ENCODE results near the gene IL37.

IL37 gene

DNA sequence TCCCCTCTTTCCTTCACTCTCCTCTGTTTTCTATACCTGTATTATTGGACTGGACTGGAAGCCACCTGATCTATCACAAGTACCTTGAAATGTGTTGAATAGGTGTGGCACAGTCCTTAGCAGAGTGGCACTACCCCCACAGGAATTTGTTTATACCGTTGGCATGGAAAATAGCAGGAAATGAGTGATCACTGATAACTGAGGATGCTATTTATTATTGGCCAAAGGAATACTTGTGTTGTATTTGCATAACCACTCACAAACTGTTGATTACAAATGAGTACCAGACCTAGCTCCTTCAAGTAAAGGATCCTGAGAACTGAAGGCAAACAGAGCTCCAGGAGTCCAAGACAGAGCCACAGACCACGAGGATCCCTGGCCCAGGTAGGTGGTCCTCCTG lies at the start of gene IL37:
IL37 (plus strand) TSS at position 301 of the 400 bp plus-strand sequence. CDS start 1,848 bp downstream, outside the sequence.
- DNase-seq (ENCODE audit: low read depth in 3 of 3): no peak

DNA sequence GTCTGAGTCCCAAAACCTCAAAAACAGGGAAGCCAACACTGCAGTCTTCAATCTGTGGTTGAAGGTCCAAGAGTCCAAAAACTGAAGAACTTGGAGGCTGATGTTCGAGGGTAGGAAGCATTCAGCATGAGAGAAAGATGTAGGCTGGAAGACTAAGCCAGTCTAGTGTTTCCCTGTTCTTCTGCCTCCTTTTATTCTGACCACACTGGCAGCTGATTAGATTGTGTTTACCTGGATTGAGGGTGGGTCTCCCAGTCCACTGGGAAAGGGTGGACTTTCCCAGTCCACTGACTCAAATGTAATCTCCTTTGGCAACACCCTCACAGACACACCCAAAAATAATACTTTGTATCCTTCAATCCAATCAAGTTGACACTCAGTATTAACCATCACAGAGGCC lies 46.9 kb upstream of the IL37 start:
- DNase-seq (ENCODE audit: low read depth in 3 of 3): no peak

DNA sequence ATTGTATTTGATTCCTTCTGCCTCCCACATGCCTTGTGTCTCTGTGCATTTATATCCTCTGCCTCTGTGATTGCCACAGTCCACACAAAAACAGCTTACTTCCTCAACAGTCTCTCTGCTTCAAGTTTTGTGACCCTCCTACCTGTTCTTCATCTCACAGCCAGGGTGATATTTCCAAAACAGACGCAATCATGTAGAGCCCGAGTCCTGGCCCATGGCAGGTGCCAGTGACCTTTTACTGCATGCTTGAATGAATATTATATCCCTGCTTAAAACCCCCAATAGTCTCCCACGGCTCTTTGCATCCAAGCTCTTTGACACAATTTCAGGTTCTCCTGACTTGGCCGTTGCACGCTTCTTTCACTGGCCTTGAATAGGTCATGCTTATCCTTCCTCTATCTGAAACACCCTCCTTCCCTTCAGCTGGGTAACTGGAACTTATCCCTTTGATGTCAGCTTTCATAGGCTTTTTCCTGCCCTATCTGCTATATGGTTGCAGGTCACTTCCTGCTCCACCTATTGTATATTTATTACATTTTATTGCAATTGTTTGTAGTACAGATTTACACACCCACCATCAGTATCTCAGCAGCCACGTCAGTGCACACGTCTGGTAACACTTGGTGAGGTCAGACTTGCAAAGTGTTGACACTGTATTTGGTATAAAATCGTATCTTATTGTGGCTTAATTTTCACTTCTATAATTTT lies 44.7 kb upstream of the IL37 start:
- DNase-seq (ENCODE audit: low read depth in 3 of 3): no peak

DNA sequence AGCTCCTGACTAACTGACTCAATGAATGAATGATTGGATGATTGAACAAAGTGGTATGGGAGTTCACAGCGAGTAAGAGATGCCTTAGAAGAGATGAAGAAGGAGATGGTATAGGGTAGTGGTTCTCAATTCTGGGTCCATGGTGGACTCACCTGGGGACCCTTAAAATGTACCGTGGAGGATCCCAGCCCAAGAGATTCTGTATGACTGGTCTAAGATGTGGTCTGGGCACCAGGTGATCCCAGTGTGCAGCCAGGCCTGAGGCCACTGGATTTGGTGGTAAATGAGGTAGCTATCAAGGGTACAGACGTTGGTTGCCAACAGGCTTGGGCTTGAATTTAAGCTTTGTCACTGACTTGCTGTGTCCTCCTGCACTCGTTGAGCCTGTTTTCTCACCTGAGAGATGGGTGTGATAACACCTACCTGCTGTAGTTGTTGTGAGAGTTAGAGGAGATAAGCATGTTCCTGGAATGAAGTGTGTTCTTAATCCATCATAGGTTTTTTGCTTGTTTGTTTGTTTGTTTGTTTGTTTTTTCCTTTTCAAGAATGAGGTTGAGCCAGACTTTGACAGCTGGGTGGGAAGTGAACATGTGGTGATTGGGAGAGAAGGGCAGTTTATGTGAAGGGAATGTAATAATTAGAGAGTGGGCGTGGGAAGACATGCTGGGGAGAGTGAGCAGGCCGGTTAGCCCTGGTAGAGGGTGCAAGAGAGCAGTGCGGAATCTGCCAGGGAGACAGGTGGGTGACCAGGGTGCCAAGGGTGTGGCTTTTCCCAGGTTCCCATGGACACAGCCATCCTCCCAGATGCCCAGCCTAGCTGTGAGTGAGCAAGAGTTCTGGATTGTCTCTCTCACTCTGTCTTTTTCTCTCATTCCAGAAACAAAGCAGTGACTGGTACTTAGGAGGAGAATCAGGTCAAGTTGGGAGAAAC lies 43.0 kb upstream of the IL37 start:
- no peak for DNase-seq (ENCODE audit: low read depth in 3 of 3)

- peak in 1 of 3 experiments; percentile 22 for DNase-seq (ENCODE audit: low read depth in 3 of 3)
Measured at GRCh38 chr2:112869258-112869842, 41.6 kb upstream of the IL37 start.

GRCh38 chr2:112870841-112871835 lies 39.8 kb upstream of the IL37 start:
- no peak for DNase-seq (ENCODE audit: low read depth in 3 of 3)

DNA sequence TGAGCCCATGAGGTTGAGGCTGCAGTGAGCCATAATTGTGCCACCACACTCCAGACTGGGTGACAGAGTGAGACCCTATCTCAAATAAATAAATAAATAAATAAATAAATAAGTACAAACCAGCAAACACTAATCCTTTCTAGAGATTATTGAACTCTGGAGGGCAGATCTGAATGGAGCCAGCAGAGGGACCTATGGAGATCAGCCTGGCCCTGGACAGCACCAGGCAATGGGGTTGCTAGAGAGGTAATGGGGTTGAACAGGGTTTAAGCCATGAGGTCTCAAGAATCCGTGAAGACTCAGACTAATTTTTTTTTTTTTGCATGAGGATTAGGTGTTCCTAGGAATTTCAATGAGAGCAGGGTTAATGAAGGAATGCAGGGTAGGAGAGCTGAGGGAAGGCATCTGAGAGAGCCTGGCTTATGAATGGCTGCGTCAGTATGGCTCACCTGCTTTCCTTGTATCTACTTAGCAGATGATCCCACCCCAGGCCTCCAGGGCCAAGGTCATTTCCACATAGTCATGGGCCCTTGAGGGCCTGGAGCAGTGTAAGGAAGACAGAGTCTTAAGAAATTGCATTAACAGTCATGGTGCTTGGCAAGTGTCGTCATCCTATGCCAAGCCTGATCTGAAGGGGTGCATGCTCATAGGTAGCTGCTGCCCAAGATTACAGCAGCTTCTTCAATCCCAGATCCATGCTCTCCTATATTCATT lies 34.6 kb upstream of the IL37 start:
- no peak for DNase-seq (ENCODE audit: low read depth in 3 of 3)

- DNase-seq (ENCODE audit: low read depth in 3 of 3): no peak
Measured at GRCh38 chr2:112876971-112877361, 34.0 kb upstream of the IL37 start.

DNA sequence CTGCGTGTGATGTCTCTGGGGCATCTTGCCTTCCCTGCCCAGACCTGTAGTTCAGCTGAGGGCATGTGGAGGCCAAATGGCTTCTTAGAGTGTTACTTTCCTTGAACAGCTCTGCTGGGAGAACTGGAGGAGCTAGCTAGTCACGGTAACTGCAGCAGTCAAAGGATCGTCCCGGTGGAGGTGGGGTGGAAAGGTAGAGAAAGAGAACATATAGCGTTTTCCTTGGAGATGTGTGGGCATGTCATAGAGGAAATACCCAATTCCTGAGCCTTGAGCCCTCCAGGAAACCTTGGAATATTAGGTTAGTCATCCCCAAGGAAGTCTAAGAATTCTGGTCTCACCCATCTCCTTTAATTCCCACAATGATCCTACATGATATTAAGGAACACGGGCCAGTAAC lies 33.5 kb upstream of the IL37 start:
- DNase-seq (ENCODE audit: low read depth in 3 of 3): no peak

DNA sequence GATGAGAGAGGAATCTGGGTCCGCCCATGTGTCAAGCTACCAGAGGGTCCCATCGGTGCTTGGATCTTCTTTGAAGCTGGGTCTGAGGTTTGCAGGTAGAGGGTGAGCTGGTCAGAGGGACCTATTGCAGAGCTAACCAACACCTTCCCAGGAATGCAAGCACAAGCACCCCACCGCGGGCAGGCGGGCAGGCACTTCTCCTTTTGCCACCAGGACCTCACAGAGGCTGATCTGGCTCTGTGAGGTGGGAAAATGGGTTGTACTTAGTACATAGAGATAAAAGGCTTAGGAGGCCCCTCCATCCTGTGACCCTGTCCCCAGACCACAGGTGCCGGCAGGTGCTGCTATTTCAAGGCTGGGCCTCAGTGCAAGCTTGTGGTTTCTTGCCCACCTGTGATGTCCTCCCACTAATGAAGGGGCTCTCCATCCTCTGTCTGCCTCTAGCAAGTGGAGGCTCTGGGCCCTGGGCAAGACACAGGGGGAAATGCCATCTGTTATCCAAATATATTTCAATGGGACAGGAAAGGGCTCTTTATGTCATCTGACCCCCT lies 31.4 kb upstream of the IL37 start:
- no peak for DNase-seq (ENCODE audit: low read depth in 3 of 3)

- DNase-seq (ENCODE audit: low read depth in 3 of 3): no peak
Measured at GRCh38 chr2:112880091-112880531, 30.9 kb upstream of the IL37 start.

DNA sequence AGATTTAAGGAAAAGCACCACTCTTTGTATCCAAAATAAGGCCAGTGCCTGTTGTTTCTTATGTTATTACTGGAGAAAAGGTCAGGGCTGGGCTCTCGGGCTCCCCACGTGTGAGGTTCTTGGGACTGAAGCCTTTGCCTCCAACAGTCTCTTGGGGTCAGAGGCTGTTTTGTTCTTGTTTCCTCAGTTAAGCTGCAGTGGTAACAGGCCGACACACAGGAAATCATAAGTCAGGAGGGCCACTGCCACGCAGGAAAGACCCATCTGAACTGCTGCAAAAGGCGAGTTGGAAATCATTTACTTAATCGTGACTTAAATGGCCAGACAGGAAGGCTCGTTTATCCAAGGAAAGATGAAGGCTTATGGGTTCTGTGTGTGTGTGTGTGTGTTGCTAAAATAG lies 30.3 kb upstream of the IL37 start:
- no peak for DNase-seq (ENCODE audit: low read depth in 3 of 3)

- DNase-seq (ENCODE audit: low read depth in 3 of 3): peak in 1 of 3 experiments; percentile 32
Measured at GRCh38 chr2:112881217-112881985, 29.6 kb upstream of the IL37 start.

GRCh38 chr2:112883669-112884068 lies 27.3 kb upstream of the IL37 start:
- DNase-seq (ENCODE audit: low read depth in 3 of 3): no peak

DNA sequence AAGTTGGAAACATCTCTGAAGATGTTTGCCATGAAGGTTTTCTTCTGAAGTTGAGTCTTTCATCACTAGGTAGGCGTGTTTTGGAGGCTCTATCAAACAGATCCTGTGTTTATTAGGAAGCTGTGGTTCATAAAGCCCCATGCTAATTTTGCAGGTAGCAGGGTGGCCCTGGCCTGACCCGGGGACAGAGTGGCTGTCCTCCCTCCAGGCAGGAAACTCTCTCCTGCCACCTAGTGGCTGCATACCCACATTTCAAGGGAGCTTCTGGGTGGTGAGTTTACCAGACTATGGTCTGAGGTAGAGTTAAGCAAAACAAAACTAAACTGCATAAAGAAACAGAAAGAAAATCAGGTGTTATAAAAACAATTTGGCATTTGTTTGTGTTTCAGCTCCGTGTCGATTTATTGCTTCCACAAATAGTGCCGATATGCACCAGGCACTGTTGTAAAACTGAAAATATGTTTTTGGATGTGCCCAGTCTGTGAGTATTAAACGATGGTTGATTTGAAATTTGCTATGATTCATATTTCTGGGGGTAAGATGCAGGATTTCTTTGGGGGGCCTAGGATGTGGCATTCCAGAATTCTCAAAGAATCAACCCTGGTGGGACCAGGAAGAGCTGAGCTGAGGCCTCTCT lies 26.0 kb upstream of the IL37 start:
- DNase-seq (ENCODE audit: low read depth in 3 of 3): peak; percentile 50 to 68 (median 66)

- DNase-seq (ENCODE audit: low read depth in 3 of 3): no peak
Measured at GRCh38 chr2:112885506-112885902, 25.5 kb upstream of the IL37 start.

DNA sequence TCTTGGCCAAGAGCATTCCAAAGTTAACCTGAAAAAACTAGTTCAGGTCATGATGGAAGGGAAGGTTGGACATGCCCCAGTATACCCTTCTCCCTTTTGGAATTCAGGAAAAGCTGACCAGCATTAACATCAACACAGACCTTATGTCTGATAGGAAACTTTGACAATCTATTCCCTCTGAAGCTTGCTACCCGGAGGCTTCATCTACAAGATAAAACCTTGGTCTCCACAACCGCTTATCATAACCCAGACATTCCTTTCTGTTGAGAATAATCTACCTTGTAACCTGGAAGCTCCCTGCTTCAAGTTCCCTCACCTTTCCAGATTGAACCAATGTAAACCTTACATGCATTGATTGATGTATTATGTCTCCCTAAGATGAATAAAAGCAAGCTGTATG lies 24.7 kb upstream of the IL37 start:
- DNase-seq (ENCODE audit: low read depth in 3 of 3): no peak

GRCh38 chr2:112887964-112888749 lies 22.8 kb upstream of the IL37 start:
- no peak for DNase-seq (ENCODE audit: low read depth in 3 of 3)

Measured in stimulated activated CD4-positive, alpha-beta T cell treated with anti-CD3 and anti-CD28 coated beads, TNF-alpha, amount 100 ng/mL, for 24 hours (primary cell).